Activated CD8-positive, alpha-beta memory T cell treated with anti-CD3 and anti-CD28 coated beads for 48 hours (primary cell): ENCODE data around the gene GPR183.
"Not testable (repeated sequence)": the region's sequence is repeated elsewhere in the genome, so short reads cannot be mapped to it uniquely, and the experiment has no call there.

Source experiments
- DNase-seq, 3 experiments: peaks; one replicate each; pipeline ENCODE4 v3.0.0-alpha.2; 2020; ENCODE audit warnings: low read depth in 2 of 3, low spot score in 2 of 3

The GPR183 gene

DNA sequence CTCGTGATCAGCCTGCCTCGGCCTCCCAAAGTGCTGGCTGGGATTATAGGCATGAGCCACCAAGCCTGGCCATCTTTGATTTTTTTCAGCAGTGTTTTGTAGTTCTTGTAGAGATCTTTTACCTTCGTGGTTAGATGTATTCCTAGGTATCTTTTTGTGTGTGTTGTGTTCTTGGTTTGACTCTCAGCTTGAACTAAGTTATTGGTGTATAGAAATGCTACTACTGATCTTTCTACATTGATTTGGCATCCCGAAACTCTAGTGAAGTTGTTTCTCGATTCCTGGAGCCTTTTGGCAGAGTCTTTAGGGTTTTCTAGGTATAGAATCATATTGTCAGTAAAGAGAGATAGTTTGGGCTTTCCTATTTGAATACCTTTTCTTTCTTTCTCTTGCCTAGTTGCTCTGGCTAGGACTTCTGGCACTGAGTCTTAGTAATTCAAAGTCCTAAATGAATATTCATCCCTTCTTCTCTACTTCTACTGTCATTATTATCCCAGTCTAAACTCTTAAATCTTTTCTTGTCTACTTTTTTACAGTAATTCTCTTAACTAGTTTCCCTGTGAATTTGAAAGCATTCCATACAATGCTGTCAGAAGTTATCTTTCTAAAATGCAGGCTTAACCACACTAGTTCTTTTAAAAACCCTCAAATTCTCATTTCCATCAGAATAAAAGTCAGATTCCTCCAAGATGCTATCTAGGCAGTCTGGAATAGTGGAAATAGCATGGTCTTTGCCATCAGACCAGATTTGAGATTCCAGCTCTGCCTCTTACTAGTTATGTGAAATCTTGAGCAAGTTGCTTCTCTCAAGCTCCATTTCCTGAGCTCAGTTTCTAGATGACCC lies 56.0 kb downstream of the GPR183 start:
- DNase-seq: no peak

DNA sequence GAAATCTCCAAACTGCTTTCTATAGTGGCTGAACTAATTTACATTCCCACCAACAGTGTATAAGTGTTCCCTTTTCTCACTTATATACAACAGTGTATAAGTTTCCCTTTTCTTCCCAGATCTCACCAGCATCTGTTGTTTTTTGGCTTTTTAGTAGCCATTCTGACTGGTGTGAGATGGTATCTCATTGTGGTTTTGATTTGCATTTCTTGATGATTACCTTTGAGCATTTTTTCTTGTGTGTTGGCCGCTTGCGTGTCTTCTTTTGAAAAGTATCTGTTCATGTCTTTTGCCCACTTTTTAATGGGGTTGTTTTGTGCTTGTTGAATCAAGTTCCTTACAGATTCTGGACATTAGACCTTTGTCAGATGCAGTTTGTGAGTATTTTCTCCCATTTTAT lies 57.6 kb downstream of the GPR183 start:
- DNase-seq: not testable (repeated sequence)

DNA sequence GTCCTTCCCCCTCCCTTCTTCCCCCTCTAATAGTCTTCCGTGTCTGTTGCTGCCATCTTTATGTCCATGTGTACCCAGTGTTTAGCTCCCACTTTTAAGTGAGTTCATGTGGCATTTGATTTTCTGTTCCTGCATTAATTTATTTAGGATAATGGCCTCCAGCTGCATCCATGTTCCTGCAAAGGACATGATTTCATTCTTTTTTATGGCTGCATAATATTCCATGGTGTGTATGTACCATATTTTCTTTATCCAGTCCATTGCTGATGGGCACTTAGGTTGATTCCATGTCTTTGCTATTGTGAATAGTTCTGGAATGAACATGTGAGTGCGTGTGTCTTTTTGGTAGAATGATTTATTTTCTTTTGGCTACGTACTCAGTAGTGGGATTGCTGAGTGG lies 58.0 kb downstream of the GPR183 start:
- DNase-seq: not testable (repeated sequence)

DNA sequence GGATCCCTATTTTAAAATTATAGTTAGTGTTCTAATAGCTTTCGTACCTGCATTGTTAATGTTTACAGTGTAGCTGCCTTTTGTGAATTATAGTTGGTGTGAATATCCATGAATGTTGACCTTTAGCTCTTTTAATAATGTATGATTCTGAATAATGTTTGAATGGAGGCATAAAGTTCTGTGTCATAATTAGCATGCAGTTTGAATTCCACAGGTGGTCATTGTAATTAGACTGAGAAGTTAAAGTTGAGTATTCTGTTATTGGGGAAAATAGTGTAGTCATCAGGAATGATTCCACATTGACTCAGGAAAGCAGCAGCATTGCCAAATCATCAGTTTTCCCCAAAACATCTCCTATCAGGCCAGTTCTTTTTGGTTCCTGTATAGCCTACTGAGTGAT lies 61.1 kb downstream of the GPR183 start:
- DNase-seq: no peak
